A549 (cell line): Measurements from ENCODE around the gene MAP1LC3B2.

ENCODE experiments used
- EP300 ChIP-seq, 2 experiments: fragments of >200 bp; sonication (Bioruptor Twin); formaldehyde crosslinking; IDR thresholded peaks; 2 replicates in 1 of 2; 3 replicates in 1 of 2; pipeline ENCODE4 v1.6.1; 2016 to 2017
- NR3C1 ChIP-seq: fragments of >200 bp; sonication (Bioruptor Twin); formaldehyde crosslinking; IDR thresholded peaks from 3 replicates; pipeline ENCODE4 v1.6.1; 2017
- POLR2A ChIP-seq: IDR thresholded peaks from 2 replicates; pipeline ENCODE4 v1.6.1; 2012; ENCODE audit warnings: mild to moderate bottlenecking, low read length
- SREBF2 ChIP-seq: fragments of 450-650 bp; IDR thresholded peaks from 2 replicates; pipeline ENCODE4 v1.6.1; 2014; ENCODE audit warnings: mild to moderate bottlenecking, moderate library complexity
- TF ChIP-seq, protein P1 (sequence below): IDR thresholded peaks from 2 replicates; pipeline ENCODE4 v1.6.1; 2012
- TF ChIP-seq, protein P2 (sequence below): IDR thresholded peaks from 2 replicates; pipeline ENCODE4 v1.6.1; 2012
- TF ChIP-seq, protein P3 (sequence below): fragments of >200 bp; sonication (Bioruptor Twin); formaldehyde crosslinking; IDR thresholded peaks from 3 replicates; pipeline ENCODE4 v1.5.1; 2016

DNA sequence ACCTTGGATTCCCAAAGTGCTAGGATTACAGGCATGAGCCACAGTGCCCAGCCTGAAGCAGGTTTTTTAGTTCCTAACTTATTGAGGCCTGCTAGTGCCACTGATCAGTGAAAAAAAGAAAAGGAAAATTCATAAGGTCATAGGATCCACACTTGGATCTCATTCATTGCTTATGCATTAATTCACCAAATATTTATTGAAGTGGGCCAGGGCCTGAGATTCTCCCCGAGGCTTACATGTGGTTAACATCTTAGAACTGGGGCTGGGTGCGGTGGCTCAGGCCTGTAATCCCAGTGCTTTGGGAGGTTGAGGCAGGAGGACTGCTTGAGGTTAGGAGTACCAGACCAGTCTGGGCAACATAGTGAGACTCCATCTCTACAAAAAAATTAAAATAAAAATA, 29.5 kb upstream of the MAP1LC3B2 start:
- TF ChIP-seq, protein P1, sequence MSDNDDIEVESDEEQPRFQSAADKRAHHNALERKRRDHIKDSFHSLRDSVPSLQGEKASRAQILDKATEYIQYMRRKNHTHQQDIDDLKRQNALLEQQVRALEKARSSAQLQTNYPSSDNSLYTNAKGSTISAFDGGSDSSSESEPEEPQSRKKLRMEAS = no peak
- TF ChIP-seq NR3C1 = no peak
- TF ChIP-seq, protein P2, sequence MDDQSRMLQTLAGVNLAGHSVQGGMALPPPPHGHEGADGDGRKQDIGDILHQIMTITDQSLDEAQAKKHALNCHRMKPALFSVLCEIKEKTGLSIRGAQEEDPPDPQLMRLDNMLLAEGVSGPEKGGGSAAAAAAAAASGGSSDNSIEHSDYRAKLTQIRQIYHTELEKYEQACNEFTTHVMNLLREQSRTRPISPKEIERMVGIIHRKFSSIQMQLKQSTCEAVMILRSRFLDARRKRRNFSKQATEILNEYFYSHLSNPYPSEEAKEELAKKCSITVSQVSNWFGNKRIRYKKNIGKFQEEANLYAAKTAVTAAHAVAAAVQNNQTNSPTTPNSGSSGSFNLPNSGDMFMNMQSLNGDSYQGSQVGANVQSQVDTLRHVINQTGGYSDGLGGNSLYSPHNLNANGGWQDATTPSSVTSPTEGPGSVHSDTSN = no peak
- TF ChIP-seq, protein P3, sequence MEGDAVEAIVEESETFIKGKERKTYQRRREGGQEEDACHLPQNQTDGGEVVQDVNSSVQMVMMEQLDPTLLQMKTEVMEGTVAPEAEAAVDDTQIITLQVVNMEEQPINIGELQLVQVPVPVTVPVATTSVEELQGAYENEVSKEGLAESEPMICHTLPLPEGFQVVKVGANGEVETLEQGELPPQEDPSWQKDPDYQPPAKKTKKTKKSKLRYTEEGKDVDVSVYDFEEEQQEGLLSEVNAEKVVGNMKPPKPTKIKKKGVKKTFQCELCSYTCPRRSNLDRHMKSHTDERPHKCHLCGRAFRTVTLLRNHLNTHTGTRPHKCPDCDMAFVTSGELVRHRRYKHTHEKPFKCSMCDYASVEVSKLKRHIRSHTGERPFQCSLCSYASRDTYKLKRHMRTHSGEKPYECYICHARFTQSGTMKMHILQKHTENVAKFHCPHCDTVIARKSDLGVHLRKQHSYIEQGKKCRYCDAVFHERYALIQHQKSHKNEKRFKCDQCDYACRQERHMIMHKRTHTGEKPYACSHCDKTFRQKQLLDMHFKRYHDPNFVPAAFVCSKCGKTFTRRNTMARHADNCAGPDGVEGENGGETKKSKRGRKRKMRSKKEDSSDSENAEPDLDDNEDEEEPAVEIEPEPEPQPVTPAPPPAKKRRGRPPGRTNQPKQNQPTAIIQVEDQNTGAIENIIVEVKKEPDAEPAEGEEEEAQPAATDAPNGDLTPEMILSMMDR = no peak
- TF ChIP-seq EP300 (IDR thresholded peaks at IDR 0.05) = no peak
- TF ChIP-seq SREBF2 = no peak
- no peak for TF ChIP-seq POLR2A
